Endothelial cell of umbilical vein (primary cell): ENCODE data around the gene KLF16. TPM values are rescaled to one million over a fixed set of nuclear protein-coding genes. Genes with fewer than 3 reads are reported as not detected.

Experiments
- BruUV-seq: library from RNA; stranded (reverse); fragments of 400-500 nt; replicated peaks from 2 replicates; lab custom pipeline; 2021; lab: Mats Ljungman, UMichigan
- CTCF ChIA-PET: fragments of 300-600, 350-600 bp; sonication (Branson Sonifier 250); formaldehyde crosslinking; loops from one replicate; lab custom pipeline; 2021; ENCODE audit warnings: antibody characterized with exemption, inconsistent platforms; lab: Charles Lee
- POLR2A ChIA-PET: fragments of 300-600, 350-600 bp; sonication (Branson Sonifier 250); formaldehyde crosslinking; loops from one replicate; lab custom pipeline; 2021; ENCODE audit warnings: antibody characterized with exemption, inconsistent platforms; lab: Charles Lee
- DNase-seq: peaks from one replicate; pipeline ENCODE4 v3.0.0-alpha.2; 2011; ENCODE audit warnings: low read depth, low spot score
- FAIRE-seq: peaks from 2 replicates; lab custom pipeline; 2011; peaks lifted over from hg19 to GRCh38; lab: Jason Lieb, UNC
- H2AFZ ChIP-seq: 2 replicates; pipeline ENCODE4 v1.6.0; 2012; ENCODE audit warnings: low read depth, low read length, control low read depth, inconsistent platforms
- H3K27ac ChIP-seq: 2 replicates; pipeline ENCODE4 v1.5.1; 2011; ENCODE audit warnings: low read depth, mild to moderate bottlenecking, control low read depth, low read length, moderate library complexity; ENCODE audit not compliant: insufficient read depth
- H3K27me3 ChIP-seq, 2 experiments: 2 replicates each; pipeline versions ENCODE4 v1.6.0 to v1.6.1; 2011; ENCODE audit warnings: low read length in 2 of 2, mixed read lengths in 1 of 2; ENCODE audit not compliant: control insufficient read depth in 2 of 2, insufficient read depth in 2 of 2
- H3K36me3 ChIP-seq, 2 experiments: 2 replicates in 1 of 2; 3 replicates in 1 of 2; pipeline ENCODE4 v1.5.1; 2011; ENCODE audit warnings: low read length in 2 of 2, mild to moderate bottlenecking in 1 of 2, moderate library complexity in 1 of 2; ENCODE audit not compliant: control insufficient read depth in 2 of 2, insufficient read depth in 2 of 2; ENCODE audit errors: extremely low read depth in 1 of 2
- H3K4me1 ChIP-seq: 3 replicates; pipeline ENCODE4 v1.5.1; 2011; ENCODE audit warnings: mild to moderate bottlenecking, low read length; ENCODE audit not compliant: control insufficient read depth, insufficient read depth; ENCODE audit errors: extremely low read depth
- H3K4me2 ChIP-seq: 2 replicates; pipeline ENCODE4 v1.6.1; 2011; ENCODE audit warnings: low read length, control low read depth, mixed read lengths; ENCODE audit not compliant: insufficient read depth
- H3K4me3 ChIP-seq, 3 experiments: fragments of 200-600 bp in 1 of 3; sonication (generic), shearing (Covaris generic) in 1 of 3; replicated peaks in 1 of 3; 2 replicates each; pipeline ENCODE4 v1.5.1; 2011 to 2016; ENCODE audit warnings: control low read depth in 3 of 3, low read length in 3 of 3, mild to moderate bottlenecking in 2 of 3, inconsistent platforms in 1 of 3, low read depth in 1 of 3, moderate library complexity in 1 of 3; ENCODE audit not compliant: insufficient read depth in 1 of 3
- H3K79me2 ChIP-seq: 2 replicates; pipeline ENCODE4 v1.6.0; 2012; ENCODE audit warnings: low read length, inconsistent platforms; ENCODE audit not compliant: control insufficient read depth, insufficient read depth
- H3K9ac ChIP-seq: replicated peaks from 2 replicates; pipeline ENCODE3; 2011; ENCODE audit warnings: low read length, control low read depth; ENCODE audit not compliant: insufficient read depth; ENCODE audit errors: extremely low read depth
- H3K9me1 ChIP-seq: replicated peaks from 3 replicates; pipeline ENCODE4 v1.6.0; 2011; ENCODE audit warnings: mild to moderate bottlenecking, low read length; ENCODE audit not compliant: control insufficient read depth, insufficient read depth; ENCODE audit errors: extremely low read depth
- H3K9me3 ChIP-seq: replicated peaks from 2 replicates; pipeline ENCODE4 v1.5.1; 2012; ENCODE audit warnings: low read length, inconsistent platforms; ENCODE audit not compliant: control insufficient read depth, insufficient read depth
- H4K20me1 ChIP-seq: replicated peaks from 2 replicates; pipeline ENCODE3; 2011; ENCODE audit warnings: mild to moderate bottlenecking, low read length; ENCODE audit not compliant: control insufficient read depth, insufficient read depth; ENCODE audit errors: extremely low read depth
- EZH2 ChIP-seq: IDR thresholded peaks from 2 replicates; pipeline ENCODE4 v1.6.1; 2012; ENCODE audit warnings: borderline replicate concordance, low read depth, mild to moderate bottlenecking, moderate library complexity, low read length, inconsistent platforms; ENCODE audit not compliant: severe bottlenecking
- FOS ChIP-seq: IDR thresholded peaks from 2 replicates; pipeline ENCODE4 v1.6.1; 2011; ENCODE audit warnings: mild to moderate bottlenecking, low read length, moderate library complexity, borderline replicate concordance; ENCODE audit not compliant: insufficient read depth
- GATA2 ChIP-seq: IDR thresholded peaks from 2 replicates; pipeline ENCODE4 v1.7.0; 2011; ENCODE audit warnings: low read depth, mild to moderate bottlenecking, moderate library complexity, mixed read lengths, low read length; ENCODE audit not compliant: insufficient read length, insufficient read depth
- JUN ChIP-seq: IDR thresholded peaks from 2 replicates; pipeline ENCODE4 v1.6.1; 2011; ENCODE audit warnings: borderline replicate concordance, low read depth; ENCODE audit not compliant: insufficient read length, insufficient read depth
- MYC ChIP-seq: IDR thresholded peaks from one replicate; pipeline ENCODE4 v1.6.1; 2011; ENCODE audit warnings: mild to moderate bottlenecking, low read depth, low read length
- POLR2A ChIP-seq: IDR thresholded peaks from 2 replicates; pipeline ENCODE4 v1.6.1; 2012; ENCODE audit warnings: low read depth, mild to moderate bottlenecking, control low read depth, low read length
- POLR2AphosphoS5 ChIP-seq: IDR thresholded peaks from 2 replicates; pipeline ENCODE4 v1.6.1; 2012; ENCODE audit warnings: low read depth, mild to moderate bottlenecking, control low read depth, low read length, moderate library complexity; ENCODE audit not compliant: insufficient read depth
- dilution Hi-C: fragments of 300-500 bp; cut with MboI; formaldehyde crosslinking; loops from one replicate; pipeline ENCODE4 v1.15.0; 2019; ENCODE audit warnings: low sequenced_read_pairs; ENCODE audit not compliant: extremely low pct_ligation_motif_present
- intact Hi-C: fragments of 100-400 bp; cut with micrococcal nuclease; formaldehyde crosslinking; loops from one replicate; pipeline ENCODE4 v1.10.0; 2022
- polyA plus RNA-seq, 4 experiments: library from polyadenylated mRNA; depleted of rRNA in 3 of 4; stranded (reverse) in 3 of 4; unstranded in 1 of 4; fragments of >200 nt; gene quantifications; 2 replicates each; pipeline versions ENCODE4 v1.2.1 to v1.2.3, GENCODE V29; 2011 to 2012; ENCODE audit warnings: missing spikeins in 1 of 4
- total RNA-seq: library from RNA; stranded (reverse); gene quantifications from 2 replicates; pipeline ENCODE4 v1.2.3, GENCODE V29; 2021
- TF ChIP-seq, protein P1 (sequence below), 2 donors: IDR thresholded peaks; 1 replicate in 1 of 2; 2 replicates in 1 of 2; pipeline ENCODE4 v1.5.1; 2011; ENCODE audit warnings: low read length in 2 of 2, mild to moderate bottlenecking in 2 of 2, moderate library complexity in 2 of 2, control low read depth in 1 of 2, inconsistent platforms in 1 of 2, low read depth in 1 of 2; ENCODE audit not compliant: insufficient read depth in 1 of 2; ENCODE audit errors: extremely low read depth in 1 of 2
- TF ChIP-seq, protein P2 (sequence below): IDR thresholded peaks from 2 replicates; pipeline ENCODE4 v1.6.1; 2011; ENCODE audit not compliant: insufficient read depth, insufficient read length

The KLF16 gene
- total and polyA plus RNA-seq, 2 donors (not counting 3 experiments of a cell fraction or from before 2014, with no cell fraction given) = 11.6 to 36.6 TPM

GRCh38 chr19:1905863-1906375 lies 42.5 kb upstream of the KLF16 start:
- Histone ChIP-seq H3K4me1 (no peaks in the 10 kb centered on the region), H3K4me2 (peak overlapping the region; percentile 74), H3K9me1 (no peaks in the 10 kb centered on the region), H3K27me3 (no peaks in the 10 kb centered on the region), H3K9ac (peak overlapping the region; percentile 83), H3K36me3 (no peaks in the 10 kb centered on the region), H3K4me3 (peak overlapping the region; percentile 2 to 63 (median 55)), H3K79me2 (peaks cover 45% of the 10 kb centered on the region), H3K27ac (peak overlapping the region; percentile 73), H4K20me1 (no peaks in the 10 kb centered on the region), H2AFZ (peak overlapping the region; percentile 55), H3K9me3 (no peaks in the 10 kb centered on the region)
- no peak for TF ChIP-seq GATA2
- TF ChIP-seq FOS = no peak
- TF ChIP-seq JUN = no peak
- no peak for TF ChIP-seq MYC
- TF ChIP-seq POLR2AphosphoS5 = no peak
- TF ChIP-seq POLR2A = no peak
- TF ChIP-seq, protein P1, sequence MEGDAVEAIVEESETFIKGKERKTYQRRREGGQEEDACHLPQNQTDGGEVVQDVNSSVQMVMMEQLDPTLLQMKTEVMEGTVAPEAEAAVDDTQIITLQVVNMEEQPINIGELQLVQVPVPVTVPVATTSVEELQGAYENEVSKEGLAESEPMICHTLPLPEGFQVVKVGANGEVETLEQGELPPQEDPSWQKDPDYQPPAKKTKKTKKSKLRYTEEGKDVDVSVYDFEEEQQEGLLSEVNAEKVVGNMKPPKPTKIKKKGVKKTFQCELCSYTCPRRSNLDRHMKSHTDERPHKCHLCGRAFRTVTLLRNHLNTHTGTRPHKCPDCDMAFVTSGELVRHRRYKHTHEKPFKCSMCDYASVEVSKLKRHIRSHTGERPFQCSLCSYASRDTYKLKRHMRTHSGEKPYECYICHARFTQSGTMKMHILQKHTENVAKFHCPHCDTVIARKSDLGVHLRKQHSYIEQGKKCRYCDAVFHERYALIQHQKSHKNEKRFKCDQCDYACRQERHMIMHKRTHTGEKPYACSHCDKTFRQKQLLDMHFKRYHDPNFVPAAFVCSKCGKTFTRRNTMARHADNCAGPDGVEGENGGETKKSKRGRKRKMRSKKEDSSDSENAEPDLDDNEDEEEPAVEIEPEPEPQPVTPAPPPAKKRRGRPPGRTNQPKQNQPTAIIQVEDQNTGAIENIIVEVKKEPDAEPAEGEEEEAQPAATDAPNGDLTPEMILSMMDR (IDR thresholded peaks at IDR 0.05; ENCODE audit: extremely low read depth in 1 of 2, insufficient read depth in 1 of 2, low read depth in 1 of 2, low read length in 2 of 2) = no peak
- no peak for TF ChIP-seq EZH2
- TF ChIP-seq, protein P2, sequence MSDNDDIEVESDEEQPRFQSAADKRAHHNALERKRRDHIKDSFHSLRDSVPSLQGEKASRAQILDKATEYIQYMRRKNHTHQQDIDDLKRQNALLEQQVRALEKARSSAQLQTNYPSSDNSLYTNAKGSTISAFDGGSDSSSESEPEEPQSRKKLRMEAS = no peak
- dilution Hi-C loops = no loop called here
- CTCF ChIA-PET = interaction anchor here (0.9 to 1.0 kb wide), 2 partner anchors 41 to 187 kb away, joined by 3 to 4 read pairs; no protein-coding TSS in a partner anchor
- no peak for DNase-seq
- TSS peak; percentile 69 for BruUV-seq
- no peak for FAIRE-seq
- intact Hi-C loops = loop anchor here (1.0 kb wide), 3 partner anchors 21 to 42 kb away; partner anchors contain the start of gene ABHD17A
- POLR2A ChIA-PET = interaction anchor here (0.6 to 0.7 kb wide), 2 partner anchors 13 to 14 kb away, joined by 3 read pairs; no protein-coding TSS in a partner anchor
